PC-3 (cell line): ENCODE data around the gene NRAS. TPM values are rescaled to one million over a fixed set of nuclear protein-coding genes. Genes with fewer than 3 reads are reported as not detected.

Experiments used
- ATAC-seq: fragments of 200-7000 bp; cut with Tn5 transposase; 2 replicates; pipeline ENCODE4 v1.9.1; 2020; ENCODE audit warnings: mild to moderate bottlenecking, moderate library complexity
- BruUV-seq: library from RNA; stranded (reverse); fragments of 400-500 nt; replicated peaks from 2 replicates; lab custom pipeline; 2021; lab: Mats Ljungman, UMichigan
- CTCF ChIA-PET: fragments of 300-600 bp; sonication (Branson Sonifier 250); formaldehyde crosslinking; loops from one replicate; lab custom pipeline; 2022; ENCODE audit warnings: antibody characterized with exemption; lab: Charles Lee
- POLR2A ChIA-PET: fragments of 300-600 bp; sonication (Branson Sonifier 250); formaldehyde crosslinking; loops from one replicate; lab custom pipeline; 2022; ENCODE audit warnings: antibody characterized with exemption; ENCODE audit not compliant: unreplicated experiment; lab: Charles Lee
- DNase-seq: peaks from one replicate; pipeline ENCODE4 v3.0.0-alpha.2; 2015
- H2AFZ ChIP-seq: fragments of 300-600 bp; sonication (generic); 2 replicates; pipeline ENCODE4 v1.6.0; 2016; ENCODE audit warnings: antibody characterized with exemption, low read length
- H3F3A ChIP-seq: fragments of 300-600 bp; sonication (generic); one replicate; pipeline ENCODE4 v1.6.0; 2017; ENCODE audit warnings: antibody characterized with exemption, low read length, control low read depth, mild to moderate bottlenecking; ENCODE audit not compliant: unreplicated experiment
- H3K27ac ChIP-seq: fragments of 300-600 bp; sonication (generic); 2 replicates; pipeline ENCODE4 v1.5.1; 2016; ENCODE audit warnings: mild to moderate bottlenecking, low read length
- H3K27me3 ChIP-seq: fragments of 300-600 bp; sonication (generic); 2 replicates; pipeline ENCODE4 v1.6.1; 2016; ENCODE audit warnings: low read length, mixed read lengths
- H3K36me3 ChIP-seq: fragments of 300-600 bp; sonication (generic); 2 replicates; pipeline ENCODE4 v1.6.1; 2016; ENCODE audit warnings: low read depth, mixed run types, low read length, mixed read lengths
- H3K4me1 ChIP-seq: fragments of 300-600 bp; sonication (generic); 2 replicates; pipeline ENCODE4 v1.5.1; 2016; ENCODE audit warnings: low read length; ENCODE audit not compliant: insufficient read depth
- H3K4me2 ChIP-seq: fragments of 300-600 bp; sonication (generic); 2 replicates; pipeline ENCODE4 v1.6.0; 2016; ENCODE audit warnings: low read length
- H3K4me3 ChIP-seq: fragments of 300-600 bp; sonication (generic); 2 replicates; pipeline ENCODE4 v1.5.1; 2016; ENCODE audit warnings: mild to moderate bottlenecking, low read length, mixed read lengths
- H3K79me2 ChIP-seq: fragments of 300-600 bp; sonication (generic); 2 replicates; pipeline ENCODE4 v1.6.1; 2017; ENCODE audit warnings: low read length, mixed read lengths
- H3K9ac ChIP-seq: fragments of 300-600 bp; sonication (generic); 2 replicates; pipeline ENCODE4 v1.6.0; 2016; ENCODE audit warnings: mild to moderate bottlenecking, low read length
- H3K9me2 ChIP-seq: fragments of 300-600 bp; sonication (generic); replicated peaks from 2 replicates; pipeline ENCODE4 v1.6.1; 2016; ENCODE audit warnings: mixed run types, low read length, mixed read lengths
- H3K9me3 ChIP-seq: fragments of 300-600 bp; sonication (generic); 2 replicates; pipeline ENCODE4 v1.6.1; 2016; ENCODE audit warnings: low read length, mixed read lengths
- H4K20me1 ChIP-seq: fragments of 300-600 bp; sonication (generic); 2 replicates; pipeline ENCODE4 v1.6.1; 2016; ENCODE audit warnings: low read length, mixed read lengths
- CTCF ChIP-seq: fragments of 300-600 bp; sonication (generic); conservative IDR thresholded peaks from 2 replicates; pipeline ENCODE4 v1.5.1; 2017; ENCODE audit warnings: antibody characterized with exemption, low read depth, mild to moderate bottlenecking, low read length
- EZH2 ChIP-seq: fragments of 300-600 bp; sonication (generic); IDR thresholded peaks from one replicate; pipeline ENCODE4 v1.6.1; 2017; ENCODE audit warnings: antibody characterized with exemption, mild to moderate bottlenecking, low read length; ENCODE audit not compliant: unreplicated experiment
- EZH2phosphoT487 ChIP-seq: fragments of 300-600 bp; sonication (generic); IDR thresholded peaks from 2 replicates; pipeline ENCODE4 v1.6.1; 2018; ENCODE audit warnings: mild to moderate bottlenecking, antibody characterized with exemption, low read length, borderline replicate concordance
- intact Hi-C: fragments of 100-400 bp; cut with micrococcal nuclease; formaldehyde crosslinking; loops from 2 replicates; pipeline ENCODE4 v1.9.0; 2023
- total RNA-seq: library from RNA; depleted of rRNA; stranded (reverse); fragments of >200 nt; gene quantifications from 2 replicates; pipeline ENCODE4 v1.2.3, GENCODE V29; 2014

Gene NRAS
- total RNA-seq, 1 experiment from 2014 or later, result 15.1 TPM

DNA sequence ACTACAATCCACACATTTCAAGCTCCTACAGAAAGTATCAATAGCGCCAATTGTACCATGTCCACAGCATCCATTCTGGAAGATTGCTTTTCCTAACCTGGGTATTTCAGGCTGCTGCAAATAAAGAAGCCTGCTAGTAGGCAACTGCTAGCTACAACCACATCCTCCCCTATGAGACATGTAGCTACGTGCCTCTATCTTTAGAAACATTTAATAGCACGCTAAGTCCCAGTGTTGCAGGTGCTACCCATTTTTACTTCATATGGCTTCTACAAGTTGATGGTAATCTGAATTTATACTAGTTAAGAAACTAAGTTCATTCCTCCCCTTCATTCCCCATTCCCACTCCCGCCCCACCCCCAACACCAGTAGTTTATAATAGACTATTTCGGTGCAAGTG is 13.8 kb downstream of the NRAS start:
- CTCF ChIA-PET, result interaction anchor here (0.6 kb wide), 1 partner anchor 1893 kb away, joined by 4 read pairs; no protein-coding TSS in a partner anchor
- intact Hi-C loops, result no loop called here

DNA sequence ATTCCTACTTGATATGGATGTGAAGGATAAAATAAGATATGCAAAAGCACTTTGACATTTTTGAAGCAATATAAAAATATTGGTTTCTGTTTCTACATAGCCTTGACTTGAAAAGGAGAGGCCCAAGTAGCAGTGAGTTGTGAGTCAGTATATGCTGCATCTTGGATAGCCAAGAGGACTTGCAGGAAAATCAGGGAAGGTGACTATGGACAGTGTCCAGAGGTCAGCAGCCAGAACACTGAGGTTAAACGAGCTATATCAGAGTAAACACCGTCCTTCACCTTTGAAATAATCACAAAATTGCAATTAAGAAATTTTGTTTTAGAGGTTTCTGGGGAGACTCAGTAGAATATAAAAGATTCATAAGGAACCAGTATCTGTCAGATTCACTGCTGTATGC is 14.6 kb downstream of the NRAS start:
- H3K4me2 ChIP-seq, result no peak overlapping the region
- H3F3A ChIP-seq, result no peaks in the 10 kb centered on the region
- H3K36me3 ChIP-seq, result peaks cover 11% of the 10 kb centered on the region; the same call in 1 of the 2 replicates
- CTCF ChIA-PET, result no interaction called here
- no peak overlapping the region for H3K9ac ChIP-seq
- TF ChIP-seq EZH2phosphoT487 (no peak), EZH2 (no peak), CTCF (no peak)
- no peak overlapping the region for H3K4me3 ChIP-seq
- no peaks in the 10 kb centered on the region for H3K27me3 ChIP-seq
- H3K9me3 ChIP-seq, result no peaks in the 10 kb centered on the region
- DNase-seq (no peak), ATAC-seq (no peak)
- POLR2A ChIA-PET, result interaction anchor here (1.2 kb wide), 1 partner anchor 14 kb away, joined by 8 read pairs; the partner anchor contains the start of gene NRAS
- H4K20me1 ChIP-seq, result no peaks in the 10 kb centered on the region
- H3K4me1 ChIP-seq, result no peaks in the 10 kb centered on the region
- H3K79me2 ChIP-seq, result no peaks in the 10 kb centered on the region
- intact Hi-C loops, result no loop called here
- no peak overlapping the region for H3K27ac ChIP-seq
- H3K9me2 ChIP-seq, result no peaks in the 10 kb centered on the region
- H2AFZ ChIP-seq, result no peak overlapping the region
- no TSS peak for BruUV-seq

More for the DNA sequence above, 13.8 kb downstream of the NRAS start:
- Histone ChIP-seq H3K36me3 (peaks cover 19% of the 10 kb centered on the region; the same call in 1 of the 2 replicates), H3K27ac (no peak overlapping the region), H3K9me2 (no peaks in the 10 kb centered on the region), H3K9me3 (no peaks in the 10 kb centered on the region), H3K9ac (no peak overlapping the region), H4K20me1 (no peaks in the 10 kb centered on the region), H3K79me2 (no peaks in the 10 kb centered on the region), H3K4me3 (no peak overlapping the region), H3K4me2 (no peak overlapping the region), H3K4me1 (no peaks in the 10 kb centered on the region), H3F3A (no peaks in the 10 kb centered on the region), H2AFZ (no peak overlapping the region), H3K27me3 (no peaks in the 10 kb centered on the region)
- TF ChIP-seq EZH2phosphoT487, result no peak
- TF ChIP-seq CTCF, result no peak
- no peak for TF ChIP-seq EZH2
- ATAC-seq, result no peak
- no peak for DNase-seq
- no TSS peak for BruUV-seq
- POLR2A ChIA-PET, result interaction anchor here (1.2 kb wide), 1 partner anchor 14 kb away, joined by 8 read pairs; the partner anchor contains the start of gene NRAS

- Histone ChIP-seq H3K79me2 (no peaks in the 10 kb centered on the region), H3K9ac (no peak overlapping the region), H3K27me3 (no peaks in the 10 kb centered on the region), H3K4me2 (no peak overlapping the region), H2AFZ (no peak overlapping the region), H3F3A (no peaks in the 10 kb centered on the region), H3K9me3 (no peaks in the 10 kb centered on the region), H3K36me3 (no peaks in the 10 kb centered on the region), H4K20me1 (no peaks in the 10 kb centered on the region), H3K9me2 (no peaks in the 10 kb centered on the region), H3K4me1 (no peaks in the 10 kb centered on the region), H3K4me3 (no peak overlapping the region), H3K27ac (no peak overlapping the region)
- no TSS peak for BruUV-seq
- ChIA-PET POLR2A (no interaction called here), CTCF (no interaction called here)
- TF ChIP-seq CTCF (no peak), EZH2 (no peak), EZH2phosphoT487 (no peak)
- no peak for DNase-seq
- ATAC-seq, result peak; percentile 13; the same call in 1 of the 2 replicates
- intact Hi-C loops, result no loop called here
Observed at GRCh38 chr1:114700036-114700600, 16.5 kb downstream of the NRAS start.
